ENCODE results near the gene KLHDC4.
A peak's percentile ranks its signal among the peaks of the same experiment; 100 is the strongest.

KLHDC4 gene

DNA sequence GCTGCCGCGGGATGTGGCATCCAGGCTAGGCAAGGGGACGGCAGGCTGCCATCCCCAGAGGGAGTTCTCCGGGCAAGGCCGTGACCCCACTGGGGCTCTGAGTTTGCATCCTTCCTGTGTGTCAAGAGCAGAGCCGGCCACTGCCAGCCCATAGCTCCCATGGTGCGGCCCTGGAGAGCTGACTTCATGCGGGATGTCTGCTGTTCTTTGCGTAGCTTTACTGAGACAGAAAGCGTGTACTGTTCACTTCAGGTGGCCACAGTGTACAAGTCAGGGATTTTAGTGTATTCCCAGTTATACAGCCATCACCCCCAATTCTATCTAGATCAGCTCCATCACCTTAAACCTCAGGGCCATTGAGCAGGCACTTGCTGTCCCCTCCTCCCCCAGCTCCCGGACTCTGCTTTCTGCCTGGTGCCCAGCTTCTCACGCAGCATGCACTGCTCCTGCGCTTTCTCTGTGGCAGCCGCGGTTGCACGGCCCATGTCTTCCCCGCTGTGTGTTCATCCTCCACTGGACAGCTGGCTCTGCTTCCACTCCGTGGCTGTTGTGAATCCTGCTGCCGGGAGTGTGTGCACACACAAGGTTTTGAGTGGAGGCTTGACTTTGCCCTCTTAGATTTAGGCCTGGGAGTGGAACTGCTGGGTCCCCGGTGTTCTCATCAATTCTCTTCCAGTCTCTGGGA, 71.2 kb downstream of the KLHDC4 start:
- no peak for TF ChIP-seq EZH2 (IDR thresholded peaks at IDR 0.05; ENCODE audit: borderline replicate concordance, low read depth, low read length, severe bottlenecking)
- TF ChIP-seq, protein P1, sequence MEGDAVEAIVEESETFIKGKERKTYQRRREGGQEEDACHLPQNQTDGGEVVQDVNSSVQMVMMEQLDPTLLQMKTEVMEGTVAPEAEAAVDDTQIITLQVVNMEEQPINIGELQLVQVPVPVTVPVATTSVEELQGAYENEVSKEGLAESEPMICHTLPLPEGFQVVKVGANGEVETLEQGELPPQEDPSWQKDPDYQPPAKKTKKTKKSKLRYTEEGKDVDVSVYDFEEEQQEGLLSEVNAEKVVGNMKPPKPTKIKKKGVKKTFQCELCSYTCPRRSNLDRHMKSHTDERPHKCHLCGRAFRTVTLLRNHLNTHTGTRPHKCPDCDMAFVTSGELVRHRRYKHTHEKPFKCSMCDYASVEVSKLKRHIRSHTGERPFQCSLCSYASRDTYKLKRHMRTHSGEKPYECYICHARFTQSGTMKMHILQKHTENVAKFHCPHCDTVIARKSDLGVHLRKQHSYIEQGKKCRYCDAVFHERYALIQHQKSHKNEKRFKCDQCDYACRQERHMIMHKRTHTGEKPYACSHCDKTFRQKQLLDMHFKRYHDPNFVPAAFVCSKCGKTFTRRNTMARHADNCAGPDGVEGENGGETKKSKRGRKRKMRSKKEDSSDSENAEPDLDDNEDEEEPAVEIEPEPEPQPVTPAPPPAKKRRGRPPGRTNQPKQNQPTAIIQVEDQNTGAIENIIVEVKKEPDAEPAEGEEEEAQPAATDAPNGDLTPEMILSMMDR (IDR thresholded peaks at IDR 0.05; ENCODE audit: borderline replicate concordance, extremely low read depth, low read length, poor library complexity, severe bottlenecking): no peak
- Histone ChIP-seq H3K36me3 (ENCODE audit: insufficient read depth, low read length) (peaks cover 47% of the 10 kb centered on the region), H3K9ac (ENCODE audit: low read depth, low read length) (no peak overlapping the region), H3K4me2 (ENCODE audit: insufficient read depth, low read length) (no peak overlapping the region), H3K4me1 (ENCODE audit: insufficient read depth, low read length) (no peaks in the 10 kb centered on the region), H2AFZ (ENCODE audit: low read depth, low read length) (no peak overlapping the region), H3K27ac (ENCODE audit: low read length) (no peak overlapping the region), H3K27me3 (ENCODE audit: insufficient read depth, low read length, poor library complexity) (no peaks in the 10 kb centered on the region), H4K20me1 (ENCODE audit: insufficient read depth, low read length) (peaks cover 28% of the 10 kb centered on the region), H3K4me3 (ENCODE audit: low read depth in 1 of 2, low read length in 2 of 2) (no peak overlapping the region), H3K79me2 (ENCODE audit: insufficient read depth, low read length) (no peaks in the 10 kb centered on the region), H3K9me3 (ENCODE audit: insufficient read depth, low read length, severe bottlenecking) (no peaks in the 10 kb centered on the region)
- ATAC-seq (ENCODE audit: insufficient read depth, low read depth) (no peak), DNase-seq (no peak)

DNA sequence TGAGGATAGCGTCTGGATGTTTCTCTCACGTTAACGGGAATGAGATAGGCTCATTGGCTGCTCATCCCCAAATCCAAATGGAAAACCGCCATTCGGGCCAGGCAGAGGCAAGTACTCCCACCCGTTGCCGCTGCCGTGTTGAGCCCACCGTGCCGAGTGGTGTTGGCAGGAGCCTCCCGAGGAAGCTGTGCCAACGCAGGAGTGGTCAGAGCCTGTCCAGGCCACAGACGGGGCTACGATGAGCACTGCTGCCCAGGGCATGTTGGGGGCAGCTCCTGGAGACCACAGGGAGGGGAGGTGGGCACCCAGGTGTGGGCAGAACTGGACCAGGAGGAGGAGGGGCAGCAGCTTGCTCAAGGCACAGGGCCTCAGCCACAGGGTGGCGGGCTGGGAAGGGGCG, 72.0 kb downstream of the KLHDC4 start:
- peaks cover 40% of the 10 kb centered on the region for H3K36me3 ChIP-seq (ENCODE audit: insufficient read depth, low read length)
- no peak overlapping the region for H2AFZ ChIP-seq (ENCODE audit: low read depth, low read length)
- no peak overlapping the region for H3K4me3 ChIP-seq (ENCODE audit: low read depth in 1 of 2, low read length in 2 of 2)
- no peak for ATAC-seq (ENCODE audit: insufficient read depth, low read depth)
- no peak overlapping the region for H3K4me2 ChIP-seq (ENCODE audit: insufficient read depth, low read length)
- H3K9me3 ChIP-seq (ENCODE audit: insufficient read depth, low read length, severe bottlenecking): no peaks in the 10 kb centered on the region
- H3K4me1 ChIP-seq (ENCODE audit: insufficient read depth, low read length): no peaks in the 10 kb centered on the region
- H3K79me2 ChIP-seq (ENCODE audit: insufficient read depth, low read length): no peaks in the 10 kb centered on the region
- no peak overlapping the region for H3K27ac ChIP-seq (ENCODE audit: low read length)
- peaks cover 28% of the 10 kb centered on the region for H4K20me1 ChIP-seq (ENCODE audit: insufficient read depth, low read length)
- no peak for DNase-seq
- no peaks in the 10 kb centered on the region for H3K27me3 ChIP-seq (ENCODE audit: insufficient read depth, low read length, poor library complexity)
- no peak overlapping the region for H3K9ac ChIP-seq (ENCODE audit: low read depth, low read length)
- TF ChIP-seq EZH2 (IDR thresholded peaks at IDR 0.05; ENCODE audit: borderline replicate concordance, low read depth, low read length, severe bottlenecking): no peak
- TF ChIP-seq, protein P1 (IDR thresholded peaks at IDR 0.05; ENCODE audit: borderline replicate concordance, extremely low read depth, low read length, poor library complexity, severe bottlenecking): no peak

DNA sequence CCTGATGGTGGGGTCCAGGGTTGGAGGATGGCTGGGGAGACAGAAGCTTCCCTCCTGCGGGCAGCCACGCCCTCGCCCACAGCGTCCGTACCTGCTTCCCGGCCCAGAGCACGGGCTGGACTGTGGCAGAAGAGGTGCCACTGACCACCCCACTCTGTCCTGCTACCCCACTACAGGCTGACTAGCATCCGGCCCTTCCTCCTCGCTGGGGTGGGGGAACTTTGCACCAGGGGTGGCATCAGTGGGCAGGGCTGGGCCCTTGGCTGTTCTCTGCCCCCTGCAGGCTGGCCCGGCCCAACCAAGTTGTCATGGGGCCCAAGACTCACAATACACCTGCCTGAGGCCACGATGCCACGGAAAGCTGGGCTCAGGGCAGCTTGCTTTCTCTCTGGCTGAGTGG, 73.0 kb downstream of the KLHDC4 start:
- Histone ChIP-seq H3K4me3 (ENCODE audit: low read depth in 1 of 2, low read length in 2 of 2) (no peak overlapping the region), H3K27me3 (ENCODE audit: insufficient read depth, low read length, poor library complexity) (no peaks in the 10 kb centered on the region), H3K79me2 (ENCODE audit: insufficient read depth, low read length) (no peaks in the 10 kb centered on the region), H2AFZ (ENCODE audit: low read depth, low read length) (no peak overlapping the region), H3K4me1 (ENCODE audit: insufficient read depth, low read length) (no peaks in the 10 kb centered on the region), H3K27ac (ENCODE audit: low read length) (no peak overlapping the region), H4K20me1 (ENCODE audit: insufficient read depth, low read length) (peaks cover 22% of the 10 kb centered on the region), H3K4me2 (ENCODE audit: insufficient read depth, low read length) (no peak overlapping the region), H3K36me3 (ENCODE audit: insufficient read depth, low read length) (peaks cover 32% of the 10 kb centered on the region), H3K9ac (ENCODE audit: low read depth, low read length) (no peak overlapping the region), H3K9me3 (ENCODE audit: insufficient read depth, low read length, severe bottlenecking) (no peaks in the 10 kb centered on the region)
- no peak for TF ChIP-seq EZH2 (IDR thresholded peaks at IDR 0.05; ENCODE audit: borderline replicate concordance, low read depth, low read length, severe bottlenecking)
- TF ChIP-seq, protein P1 (IDR thresholded peaks at IDR 0.05; ENCODE audit: borderline replicate concordance, extremely low read depth, low read length, poor library complexity, severe bottlenecking): no peak
- peak; percentile 13; the same call in 1 of the 3 replicates for ATAC-seq (ENCODE audit: insufficient read depth, low read depth)
- no peak for DNase-seq

Measured in DND-41 (cell line).